GM12878 (cell line): ENCODE measurements around the gene JAG1.

Experiments
- MTA2 ChIP-seq: fragments of 450-650 bp; IDR thresholded peaks from 2 replicates; pipeline ENCODE4 v1.6.1; 2016; ENCODE audit warnings: low read depth, mild to moderate bottlenecking, moderate library complexity
- POLR2A ChIP-seq: IDR thresholded peaks from 2 replicates; pipeline ENCODE4 v1.6.1; 2011; ENCODE audit warnings: low read depth, mild to moderate bottlenecking, low read length
- POLR2AphosphoS5 ChIP-seq: IDR thresholded peaks from 2 replicates; pipeline ENCODE4 v1.6.1; 2011; ENCODE audit warnings: mild to moderate bottlenecking, low read length, inconsistent platforms
- SIN3A ChIP-seq: IDR thresholded peaks from 2 replicates; pipeline ENCODE4 v1.6.1; 2012; ENCODE audit warnings: low read depth, low read length, improper control_type of control experiment
- SP1 ChIP-seq: IDR thresholded peaks from one replicate; pipeline ENCODE4 v1.6.1; 2011; ENCODE audit warnings: low read depth, low read length
- SREBF1 ChIP-seq: IDR thresholded peaks from 2 replicates; pipeline ENCODE4 v1.6.1; 2012; ENCODE audit warnings: mild to moderate bottlenecking, low read length
- ZZZ3 ChIP-seq: IDR thresholded peaks from 2 replicates; pipeline ENCODE4 v1.6.1; 2011; ENCODE audit warnings: low read depth; ENCODE audit not compliant: control insufficient read depth, insufficient read length
- TF ChIP-seq, protein P1 (sequence below): fragments of 450-650 bp; IDR thresholded peaks from 2 replicates; pipeline ENCODE4 v1.6.1; 2017; ENCODE audit warnings: mild to moderate bottlenecking, moderate library complexity
- TF ChIP-seq, protein P2 (sequence below), 3 experiments: IDR thresholded peaks in 2 of 3; conservative IDR thresholded peaks in 1 of 3; 2 replicates each; pipeline ENCODE4 v1.5.1; 2011; ENCODE audit warnings: low read depth in 3 of 3, low read length in 3 of 3, mild to moderate bottlenecking in 3 of 3, control low read depth in 2 of 3, moderate library complexity in 2 of 3, inconsistent platforms in 1 of 3, mixed read lengths in 1 of 3; ENCODE audit not compliant: control insufficient read depth in 2 of 3, insufficient read depth in 1 of 3; ENCODE audit errors: extremely low read depth in 1 of 3
- TF ChIP-seq, protein P3 (sequence below): fragments of 450-650 bp; IDR thresholded peaks from 2 replicates; pipeline ENCODE4 v1.6.1; 2017; ENCODE audit warnings: mild to moderate bottlenecking

DNA sequence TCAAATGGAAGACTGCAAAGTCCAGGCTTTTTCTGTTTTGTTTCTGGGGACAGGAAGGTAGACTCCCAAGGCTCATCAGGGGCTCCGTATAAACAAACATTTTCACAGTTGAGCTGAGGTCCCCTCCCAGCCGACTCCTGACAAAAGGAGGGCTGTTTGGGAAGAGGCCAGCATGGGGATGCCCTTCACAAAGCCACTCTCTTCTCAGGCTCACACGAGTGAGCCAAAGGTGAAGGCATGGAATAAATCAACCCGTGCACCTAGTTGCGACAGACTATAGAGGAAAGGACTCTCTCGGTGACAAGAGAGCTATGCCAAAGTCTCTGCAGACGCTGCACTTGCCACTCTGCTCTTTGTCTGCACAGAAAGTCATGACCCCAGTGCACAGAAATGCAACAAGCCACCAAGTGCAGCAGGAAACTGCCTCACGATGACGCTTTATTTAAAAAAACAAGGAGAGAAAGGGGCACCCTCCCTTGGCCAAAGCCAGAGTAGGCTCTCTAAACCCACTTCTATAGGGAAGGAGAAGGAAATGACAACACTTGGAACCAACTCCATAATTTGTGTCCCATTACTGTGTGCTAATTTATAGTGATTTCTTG, 21.0 kb downstream of the JAG1 start:
- TF ChIP-seq ZZZ3 (no peak), MTA2 (no peak), SIN3A (no peak), SP1 (no peak), SREBF1 (no peak), POLR2A (no peak), POLR2AphosphoS5 (no peak)
- TF ChIP-seq, protein P1, sequence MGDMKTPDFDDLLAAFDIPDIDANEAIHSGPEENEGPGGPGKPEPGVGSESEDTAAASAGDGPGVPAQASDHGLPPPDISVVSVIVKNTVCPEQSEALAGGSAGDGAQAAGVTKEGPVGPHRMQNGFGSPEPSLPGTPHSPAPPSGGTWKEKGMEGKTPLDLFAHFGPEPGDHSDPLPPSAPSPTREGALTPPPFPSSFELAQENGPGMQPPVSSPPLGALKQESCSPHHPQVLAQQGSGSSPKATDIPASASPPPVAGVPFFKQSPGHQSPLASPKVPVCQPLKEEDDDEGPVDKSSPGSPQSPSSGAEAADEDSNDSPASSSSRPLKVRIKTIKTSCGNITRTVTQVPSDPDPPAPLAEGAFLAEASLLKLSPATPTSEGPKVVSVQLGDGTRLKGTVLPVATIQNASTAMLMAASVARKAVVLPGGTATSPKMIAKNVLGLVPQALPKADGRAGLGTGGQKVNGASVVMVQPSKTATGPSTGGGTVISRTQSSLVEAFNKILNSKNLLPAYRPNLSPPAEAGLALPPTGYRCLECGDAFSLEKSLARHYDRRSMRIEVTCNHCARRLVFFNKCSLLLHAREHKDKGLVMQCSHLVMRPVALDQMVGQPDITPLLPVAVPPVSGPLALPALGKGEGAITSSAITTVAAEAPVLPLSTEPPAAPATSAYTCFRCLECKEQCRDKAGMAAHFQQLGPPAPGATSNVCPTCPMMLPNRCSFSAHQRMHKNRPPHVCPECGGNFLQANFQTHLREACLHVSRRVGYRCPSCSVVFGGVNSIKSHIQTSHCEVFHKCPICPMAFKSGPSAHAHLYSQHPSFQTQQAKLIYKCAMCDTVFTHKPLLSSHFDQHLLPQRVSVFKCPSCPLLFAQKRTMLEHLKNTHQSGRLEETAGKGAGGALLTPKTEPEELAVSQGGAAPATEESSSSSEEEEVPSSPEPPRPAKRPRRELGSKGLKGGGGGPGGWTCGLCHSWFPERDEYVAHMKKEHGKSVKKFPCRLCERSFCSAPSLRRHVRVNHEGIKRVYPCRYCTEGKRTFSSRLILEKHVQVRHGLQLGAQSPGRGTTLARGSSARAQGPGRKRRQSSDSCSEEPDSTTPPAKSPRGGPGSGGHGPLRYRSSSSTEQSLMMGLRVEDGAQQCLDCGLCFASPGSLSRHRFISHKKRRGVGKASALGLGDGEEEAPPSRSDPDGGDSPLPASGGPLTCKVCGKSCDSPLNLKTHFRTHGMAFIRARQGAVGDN, result no peak
- TF ChIP-seq, protein P2, sequence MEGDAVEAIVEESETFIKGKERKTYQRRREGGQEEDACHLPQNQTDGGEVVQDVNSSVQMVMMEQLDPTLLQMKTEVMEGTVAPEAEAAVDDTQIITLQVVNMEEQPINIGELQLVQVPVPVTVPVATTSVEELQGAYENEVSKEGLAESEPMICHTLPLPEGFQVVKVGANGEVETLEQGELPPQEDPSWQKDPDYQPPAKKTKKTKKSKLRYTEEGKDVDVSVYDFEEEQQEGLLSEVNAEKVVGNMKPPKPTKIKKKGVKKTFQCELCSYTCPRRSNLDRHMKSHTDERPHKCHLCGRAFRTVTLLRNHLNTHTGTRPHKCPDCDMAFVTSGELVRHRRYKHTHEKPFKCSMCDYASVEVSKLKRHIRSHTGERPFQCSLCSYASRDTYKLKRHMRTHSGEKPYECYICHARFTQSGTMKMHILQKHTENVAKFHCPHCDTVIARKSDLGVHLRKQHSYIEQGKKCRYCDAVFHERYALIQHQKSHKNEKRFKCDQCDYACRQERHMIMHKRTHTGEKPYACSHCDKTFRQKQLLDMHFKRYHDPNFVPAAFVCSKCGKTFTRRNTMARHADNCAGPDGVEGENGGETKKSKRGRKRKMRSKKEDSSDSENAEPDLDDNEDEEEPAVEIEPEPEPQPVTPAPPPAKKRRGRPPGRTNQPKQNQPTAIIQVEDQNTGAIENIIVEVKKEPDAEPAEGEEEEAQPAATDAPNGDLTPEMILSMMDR (IDR thresholded peaks at IDR 0.05 in 2 of 3, conservative IDR thresholded peaks at IDR 0.05 in 1 of 3; ENCODE audit: control insufficient read depth in 2 of 3, extremely low read depth in 1 of 3, insufficient read depth in 1 of 3, low read depth in 3 of 3, low read length in 3 of 3), result no peak
- TF ChIP-seq, protein P3, sequence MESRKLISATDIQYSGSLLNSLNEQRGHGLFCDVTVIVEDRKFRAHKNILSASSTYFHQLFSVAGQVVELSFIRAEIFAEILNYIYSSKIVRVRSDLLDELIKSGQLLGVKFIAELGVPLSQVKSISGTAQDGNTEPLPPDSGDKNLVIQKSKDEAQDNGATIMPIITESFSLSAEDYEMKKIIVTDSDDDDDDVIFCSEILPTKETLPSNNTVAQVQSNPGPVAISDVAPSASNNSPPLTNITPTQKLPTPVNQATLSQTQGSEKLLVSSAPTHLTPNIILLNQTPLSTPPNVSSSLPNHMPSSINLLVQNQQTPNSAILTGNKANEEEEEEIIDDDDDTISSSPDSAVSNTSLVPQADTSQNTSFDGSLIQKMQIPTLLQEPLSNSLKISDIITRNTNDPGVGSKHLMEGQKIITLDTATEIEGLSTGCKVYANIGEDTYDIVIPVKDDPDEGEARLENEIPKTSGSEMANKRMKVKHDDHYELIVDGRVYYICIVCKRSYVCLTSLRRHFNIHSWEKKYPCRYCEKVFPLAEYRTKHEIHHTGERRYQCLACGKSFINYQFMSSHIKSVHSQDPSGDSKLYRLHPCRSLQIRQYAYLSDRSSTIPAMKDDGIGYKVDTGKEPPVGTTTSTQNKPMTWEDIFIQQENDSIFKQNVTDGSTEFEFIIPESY, result no peak
